ENCODE results near the gene LTBP2.

The LTBP2 gene

DNA sequence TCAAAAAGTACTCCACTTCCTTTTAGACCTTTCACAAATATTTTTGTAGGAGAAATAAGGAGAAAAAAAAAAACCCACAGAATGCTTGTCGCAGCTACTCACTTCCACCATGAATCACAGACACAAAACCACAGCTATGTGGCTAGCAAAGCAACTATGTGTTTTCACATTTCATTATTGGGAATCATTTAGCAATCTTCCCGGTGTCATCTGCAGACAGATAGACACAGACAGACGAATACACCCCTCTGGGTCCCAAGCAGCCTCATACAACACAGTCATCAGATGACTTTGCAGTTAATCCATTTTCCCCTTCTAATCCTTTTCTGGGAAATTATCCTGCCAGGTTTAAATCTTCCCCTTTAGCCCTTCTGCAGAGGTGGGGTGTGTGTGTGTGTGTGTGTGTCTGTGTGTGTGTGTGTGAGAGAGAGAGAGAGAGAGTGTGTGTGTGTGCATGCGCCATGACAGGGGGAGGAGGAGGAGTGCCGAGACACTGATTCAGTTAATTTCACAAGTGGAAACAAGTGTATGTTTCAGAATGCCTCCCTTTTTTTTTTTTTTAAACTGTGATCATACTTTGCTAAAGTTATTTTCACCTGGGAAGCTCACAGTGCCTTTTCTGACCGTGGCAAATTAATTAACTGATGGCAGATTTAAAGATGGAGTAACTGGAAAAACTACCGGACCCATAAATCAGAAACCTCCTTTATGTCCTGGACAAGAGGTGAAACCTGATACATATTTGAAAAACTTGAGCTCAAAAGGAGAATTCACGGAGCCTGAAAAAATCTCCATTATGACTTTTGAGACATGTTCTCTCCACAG is 39.9 kb downstream of the LTBP2 start (continued):
- TF ChIP-seq ZNF449 (tag by site-specific recombination; IDR thresholded peaks at IDR 0.05), result no peak
- no peak for TF ChIP-seq MEIS1 (CRISPR knock-in tag; IDR thresholded peaks at IDR 0.05; ENCODE audit: borderline replicate concordance)
- TF ChIP-seq ZNF148 (tag by site-specific recombination; IDR thresholded peaks at IDR 0.05; ENCODE audit: borderline replicate concordance), result peak; percentile 84
- peak; percentile 65; the same call in 1 of the 2 replicates for TF ChIP-seq ZNF24 (tag by site-specific recombination; IDR thresholded peaks at IDR 0.05)
- TF ChIP-seq ZNF211 (tag by site-specific recombination; IDR thresholded peaks at IDR 0.05; ENCODE audit: low read depth), result 0 out of 2 replicates have a peak, but pooled peaks have one; percentile 40
- TF ChIP-seq ZNF473 (tag by site-specific recombination; IDR thresholded peaks at IDR 0.05), result peak; percentile 63; the same call in 1 of the 2 replicates
- TF ChIP-seq ZSCAN16 (tag by site-specific recombination; IDR thresholded peaks at IDR 0.05), result no peak
- TF ChIP-seq ZNF510 (tag by site-specific recombination; IDR thresholded peaks at IDR 0.05; ENCODE audit: insufficient replicate concordance), result no peak
- TF ChIP-seq ZNF624 (tag by site-specific recombination; IDR thresholded peaks at IDR 0.05), result no peak
- TF ChIP-seq ZNF747 (tag by site-specific recombination; IDR thresholded peaks at IDR 0.05), result no peak
- no peak for TF ChIP-seq ZNF184 (tag by site-specific recombination; IDR thresholded peaks at IDR 0.05)
- TF ChIP-seq HOXA7 (CRISPR knock-in tag; IDR thresholded peaks at IDR 0.05; ENCODE audit: borderline replicate concordance), result no peak
- no peak for TF ChIP-seq ZNF423 (tag by site-specific recombination; IDR thresholded peaks at IDR 0.05)
- no peak for TF ChIP-seq ZNF404 (tag by site-specific recombination; IDR thresholded peaks at IDR 0.05)
- TF ChIP-seq ZNF792 (tag by site-specific recombination; IDR thresholded peaks at IDR 0.05), result no peak
- peak; percentile 96 for TF ChIP-seq ZNF398 (tag by site-specific recombination; IDR thresholded peaks at IDR 0.05)
- TF ChIP-seq ZNF571 (tag by site-specific recombination; IDR thresholded peaks at IDR 0.05), result no peak
- TF ChIP-seq ZNF221 (tag by site-specific recombination; IDR thresholded peaks at IDR 0.05; ENCODE audit: borderline replicate concordance), result no peak
- TF ChIP-seq ZSCAN18 (tag by site-specific recombination; IDR thresholded peaks at IDR 0.05), result 0 out of 2 replicates have a peak, but pooled peaks have one; percentile 57
- no peak for TF ChIP-seq ZNF155 (tag by site-specific recombination; IDR thresholded peaks at IDR 0.05)
- TF ChIP-seq, protein P1, sequence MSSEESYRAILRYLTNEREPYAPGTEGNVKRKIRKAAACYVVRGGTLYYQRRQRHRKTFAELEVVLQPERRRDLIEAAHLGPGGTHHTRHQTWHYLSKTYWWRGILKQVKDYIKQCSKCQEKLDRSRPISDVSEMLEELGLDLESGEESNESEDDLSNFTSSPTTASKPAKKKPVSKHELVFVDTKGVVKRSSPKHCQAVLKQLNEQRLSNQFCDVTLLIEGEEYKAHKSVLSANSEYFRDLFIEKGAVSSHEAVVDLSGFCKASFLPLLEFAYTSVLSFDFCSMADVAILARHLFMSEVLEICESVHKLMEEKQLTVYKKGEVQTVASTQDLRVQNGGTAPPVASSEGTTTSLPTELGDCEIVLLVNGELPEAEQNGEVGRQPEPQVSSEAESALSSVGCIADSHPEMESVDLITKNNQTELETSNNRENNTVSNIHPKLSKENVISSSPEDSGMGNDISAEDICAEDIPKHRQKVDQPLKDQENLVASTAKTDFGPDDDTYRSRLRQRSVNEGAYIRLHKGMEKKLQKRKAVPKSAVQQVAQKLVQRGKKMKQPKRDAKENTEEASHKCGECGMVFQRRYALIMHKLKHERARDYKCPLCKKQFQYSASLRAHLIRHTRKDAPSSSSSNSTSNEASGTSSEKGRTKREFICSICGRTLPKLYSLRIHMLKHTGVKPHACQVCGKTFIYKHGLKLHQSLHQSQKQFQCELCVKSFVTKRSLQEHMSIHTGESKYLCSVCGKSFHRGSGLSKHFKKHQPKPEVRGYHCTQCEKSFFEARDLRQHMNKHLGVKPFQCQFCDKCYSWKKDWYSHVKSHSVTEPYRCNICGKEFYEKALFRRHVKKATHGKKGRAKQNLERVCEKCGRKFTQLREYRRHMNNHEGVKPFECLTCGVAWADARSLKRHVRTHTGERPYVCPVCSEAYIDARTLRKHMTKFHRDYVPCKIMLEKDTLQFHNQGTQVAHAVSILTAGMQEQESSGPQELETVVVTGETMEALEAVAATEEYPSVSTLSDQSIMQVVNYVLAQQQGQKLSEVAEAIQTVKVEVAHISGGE (tag by site-specific recombination; conservative IDR thresholded peaks at IDR 0.05; ENCODE audit: low read depth), result no peak; the same call in 1 of the 2 replicates
- no peak for TF ChIP-seq ZNF791 (tag by site-specific recombination; IDR thresholded peaks at IDR 0.05)
- TF ChIP-seq BCL6B (tag by site-specific recombination; IDR thresholded peaks at IDR 0.05), result peak; percentile 47; the same call in 1 of the 2 replicates
- TF ChIP-seq, protein P2, sequence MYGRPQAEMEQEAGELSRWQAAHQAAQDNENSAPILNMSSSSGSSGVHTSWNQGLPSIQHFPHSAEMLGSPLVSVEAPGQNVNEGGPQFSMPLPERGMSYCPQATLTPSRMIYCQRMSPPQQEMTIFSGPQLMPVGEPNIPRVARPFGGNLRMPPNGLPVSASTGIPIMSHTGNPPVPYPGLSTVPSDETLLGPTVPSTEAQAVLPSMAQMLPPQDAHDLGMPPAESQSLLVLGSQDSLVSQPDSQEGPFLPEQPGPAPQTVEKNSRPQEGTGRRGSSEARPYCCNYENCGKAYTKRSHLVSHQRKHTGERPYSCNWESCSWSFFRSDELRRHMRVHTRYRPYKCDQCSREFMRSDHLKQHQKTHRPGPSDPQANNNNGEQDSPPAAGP (tag by site-specific recombination; IDR thresholded peaks at IDR 0.05), result 0 out of 2 replicates have a peak, but pooled peaks have one; percentile 21
- peak; percentile 99 for TF ChIP-seq ZBTB17 (tag by site-specific recombination; IDR thresholded peaks at IDR 0.05)
